Aorta (tissue), 5 donors: ENCODE results near the gene BMP6. TPM values are rescaled to one million over a fixed set of nuclear protein-coding genes. Genes with fewer than 3 reads are reported as not detected.
A peak's percentile ranks its signal among the peaks of the same experiment; 100 is the strongest.

ENCODE experiments used
- ATAC-seq: fragments of 200-7000 bp; cut with Tn5 transposase; one replicate; pipeline ENCODE4 v1.9.1; 2022; ENCODE audit warnings: moderate library complexity; ENCODE audit not compliant: low FRiP score
- DNase-seq, 2 donors: peaks; one replicate each; pipeline ENCODE4 v3.0.0-alpha.2; 2020
- H3K27ac ChIP-seq, 2 donors: one replicate each; pipeline ENCODE4 v1.5.1; 2013; ENCODE audit warnings: low read length in 2 of 2, mild to moderate bottlenecking in 2 of 2, moderate library complexity in 2 of 2, control low read depth in 1 of 2, inconsistent platforms in 1 of 2, low read depth in 1 of 2
- H3K27me3 ChIP-seq, 2 donors: one replicate each; pipeline ENCODE4 v1.6.1; 2013; ENCODE audit warnings: control low read depth in 1 of 2, low read length in 1 of 2, mild to moderate bottlenecking in 1 of 2, moderate library complexity in 1 of 2; ENCODE audit not compliant: insufficient read depth in 2 of 2, control insufficient read depth in 1 of 2
- H3K36me3 ChIP-seq, 2 donors: one replicate each; pipeline ENCODE4 v1.6.1; 2013; ENCODE audit warnings: control low read depth in 1 of 2, low read length in 1 of 2, mild to moderate bottlenecking in 1 of 2; ENCODE audit not compliant: insufficient read depth in 2 of 2, control insufficient read depth in 1 of 2
- H3K4me1 ChIP-seq, 2 donors: one replicate each; pipeline ENCODE4 v1.6.1; 2013; ENCODE audit warnings: low read length in 2 of 2, control low read depth in 1 of 2, mild to moderate bottlenecking in 1 of 2, moderate library complexity in 1 of 2; ENCODE audit not compliant: insufficient read depth in 2 of 2, control insufficient read depth in 1 of 2
- H3K4me3 ChIP-seq, 2 donors: one replicate each; pipeline ENCODE4 v1.5.1; 2013; ENCODE audit warnings: low read length in 2 of 2, control low read depth in 1 of 2, mild to moderate bottlenecking in 1 of 2
- H3K9me3 ChIP-seq: one replicate; pipeline ENCODE4 v1.6.1; 2013; ENCODE audit warnings: mild to moderate bottlenecking, low read length; ENCODE audit not compliant: control insufficient read depth
- WGBS, 2 donors: extraction: QIAGEN DNeasy Blood & Tissue Kit; methylation state at CpG; one replicate each; pipeline ENCODE4 v1.1.7; 2013; 5-methylcytosine and 5-hydroxymethylcytosine counted together
- intact Hi-C, 2 donors: fragments of 100-400 bp; cut with DNase I; formaldehyde crosslinking; loops; one replicate each; pipeline versions ENCODE4 v1.14.2 to v1.15.0; 2022
- polyA plus RNA-seq, 2 donors: library from polyadenylated mRNA; stranded (reverse); fragments of 200-250 nt; gene quantifications; one replicate each; pipeline ENCODE4 v1.2.3, GENCODE V29; 2013
- total RNA-seq, 2 donors: library from RNA; stranded (reverse); fragmentation: NEBNext Ultra II Directional; extraction: Animal tissue kit (Norgen Biotek cat#: 25700); gene quantifications; one replicate each; pipeline ENCODE4 v1.2.1, GENCODE V29; 2021
- donor health status: healthy with polysubstance abuse.
- donor health status: Bipolar disorder and iron deficiency.
- donor health status: DM: no; HTN: no; CAD: no.
- donor health status: DM: no; HTN: no; CAD: no.
- donor health status: DM: yes; HTN: yes; CAD: no.

Gene BMP6
- total and polyA plus RNA-seq, 4 donors = 1.2 to 5.2 (median 4.0) TPM

DNA sequence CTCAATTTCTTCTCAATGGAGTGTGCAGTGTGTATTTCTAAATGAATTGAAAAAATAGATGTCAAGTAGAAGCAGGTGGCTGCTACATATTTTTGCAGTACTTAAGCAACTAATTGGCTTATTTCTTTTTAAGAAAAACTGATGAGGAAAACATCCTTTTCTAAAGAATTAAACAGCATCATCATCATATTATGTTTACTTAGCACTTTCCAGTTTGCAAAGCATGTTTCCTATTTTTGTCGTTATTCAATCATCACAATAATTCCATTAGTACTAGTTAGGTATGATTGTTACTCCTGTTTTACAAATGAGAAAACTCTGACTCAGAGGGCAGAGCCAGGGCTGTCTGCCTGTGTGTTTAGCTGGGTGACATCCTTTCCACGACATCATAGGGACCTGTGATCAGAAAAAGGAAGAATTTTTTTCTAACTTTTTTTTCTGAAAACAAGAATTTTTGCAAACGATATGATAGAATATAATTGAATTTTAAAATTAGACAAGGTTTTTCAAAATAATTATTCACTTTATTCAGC, 22.7 kb upstream of the BMP6 start:
- WGBS, 2 donors = 81 to 85% methylated on average over 3 of the region's 3 CpGs
- H3K27me3 ChIP-seq = no peaks in the 10 kb centered on the region
- intact Hi-C loops = no loop called here
- H3K4me1 ChIP-seq = no peaks in the 10 kb centered on the region
- DNase-seq (no peak), ATAC-seq (no peak)
- H3K9me3 ChIP-seq = no peaks in the 10 kb centered on the region
- H3K4me3 ChIP-seq = no peak overlapping the region
- no peak overlapping the region for H3K27ac ChIP-seq
- no peaks in the 10 kb centered on the region for H3K36me3 ChIP-seq

DNA sequence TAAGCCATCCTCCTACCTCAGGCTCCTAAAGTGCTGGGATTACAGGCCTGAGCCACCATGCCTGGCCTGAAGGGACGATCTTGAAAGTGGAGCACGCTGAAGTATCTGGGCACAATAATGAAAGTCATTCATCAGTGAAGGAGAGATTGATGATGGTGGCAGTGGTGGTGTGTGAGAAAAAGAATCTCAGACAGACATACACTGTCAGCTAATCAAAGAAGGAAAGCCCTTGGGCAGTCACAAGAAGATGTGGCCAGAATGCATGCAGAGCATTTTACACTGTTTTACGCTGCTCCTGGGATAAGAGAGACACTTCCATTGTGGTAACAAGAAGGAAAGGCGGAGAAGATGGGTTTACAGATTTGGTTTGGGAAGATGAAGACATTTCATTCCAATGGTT, 20.4 kb upstream of the BMP6 start:
- peaks cover 1% of the 10 kb centered on the region for H3K9me3 ChIP-seq
- no peak for DNase-seq
- no peaks in the 10 kb centered on the region for H3K4me1 ChIP-seq
- H3K27ac ChIP-seq = no peak overlapping the region
- H3K36me3 ChIP-seq = no peaks in the 10 kb centered on the region
- no peak overlapping the region for H3K4me3 ChIP-seq
- H3K27me3 ChIP-seq = no peaks in the 10 kb centered on the region
- 67 to 83% methylated on average over 4 of the region's 4 CpGs for WGBS, 2 donors
- no peak for ATAC-seq
- intact Hi-C loops = no loop called here

- no peak overlapping the region for H3K4me3 ChIP-seq
- intact Hi-C loops = no loop called here
- no peak for ATAC-seq
- no peaks in the 10 kb centered on the region for H3K36me3 ChIP-seq
- H3K27ac ChIP-seq = no peak overlapping the region
- peaks cover 5% of the 10 kb centered on the region for H3K9me3 ChIP-seq
- no peaks in the 10 kb centered on the region for H3K27me3 ChIP-seq
- WGBS, 2 donors = 69 to 78% methylated on average over 4 of the region's 4 CpGs
- no peaks in the 10 kb centered on the region for H3K4me1 ChIP-seq
- no peak for DNase-seq
These were observed 19.6 kb upstream of the BMP6 start for GRCh38 chr6:7706269-7706668.

DNA sequence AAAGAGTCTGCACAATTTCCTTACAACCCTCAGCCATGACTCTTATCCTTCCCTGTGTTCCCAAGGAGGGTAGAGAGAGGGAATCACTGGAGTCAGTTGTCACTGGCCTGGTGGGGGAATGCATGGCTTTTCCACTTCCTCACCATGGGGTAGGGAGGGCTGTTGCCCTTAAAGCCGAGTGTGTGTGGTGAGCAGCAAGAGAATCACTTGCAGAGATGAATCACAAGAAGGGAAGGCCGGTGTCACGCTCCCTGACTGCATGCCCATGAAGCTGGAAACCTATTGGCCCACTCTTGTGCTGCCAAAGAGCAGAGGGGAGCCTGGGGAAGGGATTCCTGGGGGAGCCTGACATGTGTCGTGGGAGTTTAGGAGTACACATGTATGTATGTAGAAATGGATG, 18.1 kb upstream of the BMP6 start:
- DNase-seq (no peak), ATAC-seq (no peak)
- Histone ChIP-seq H3K36me3 (no peaks in the 10 kb centered on the region), H3K9me3 (peaks cover 5% of the 10 kb centered on the region), H3K27me3 (no peaks in the 10 kb centered on the region), H3K4me3 (no peak overlapping the region), H3K4me1 (no peaks in the 10 kb centered on the region), H3K27ac (no peak overlapping the region)
- intact Hi-C loops = no loop called here
- WGBS, 2 donors = 80 to 87% methylated on average over 4 of the region's 4 CpGs

GRCh38 chr6:7719364-7719850, 6.5 kb upstream of the BMP6 start:
- intact Hi-C loops = no loop called here
- DNase-seq = no peak
- H3K27ac ChIP-seq = no peak overlapping the region
- H3K36me3 ChIP-seq = no peaks in the 10 kb centered on the region
- WGBS, 2 donors = 64 to 70% methylated on average over 6 of the region's 6 CpGs
- no peak for ATAC-seq
- no peaks in the 10 kb centered on the region for H3K4me1 ChIP-seq
- H3K9me3 ChIP-seq = peaks cover 4% of the 10 kb centered on the region
- no peaks in the 10 kb centered on the region for H3K27me3 ChIP-seq
- no peak overlapping the region for H3K4me3 ChIP-seq

DNA sequence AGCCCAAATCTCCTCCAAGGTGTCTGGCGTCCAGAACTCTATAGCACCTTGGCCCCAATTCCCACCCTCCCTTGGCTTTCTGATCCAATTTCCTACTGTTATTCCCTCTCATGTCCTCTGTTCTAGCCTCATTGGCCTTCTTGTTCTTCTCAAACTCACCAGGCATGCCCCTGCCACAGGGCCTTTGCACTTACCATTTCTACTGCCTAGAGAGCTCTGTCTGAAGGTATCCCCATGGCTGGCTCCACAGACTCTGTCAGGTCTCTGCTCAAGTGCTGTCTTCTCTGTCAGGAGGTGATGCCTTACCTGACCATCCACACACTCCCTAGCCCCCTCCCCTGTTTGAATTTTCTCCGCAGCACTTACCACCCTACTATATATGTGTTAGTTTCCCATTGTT, 5.6 kb upstream of the BMP6 start:
- H3K36me3 ChIP-seq = no peaks in the 10 kb centered on the region
- H3K4me1 ChIP-seq = no peaks in the 10 kb centered on the region
- ATAC-seq (no peak), DNase-seq (no peak)
- H3K27ac ChIP-seq = no peak overlapping the region
- intact Hi-C loops = loop anchor here (5.0 to 10.0 kb wide), 3 partner anchors 194 to 342 kb away; partner anchors contain the start of genes BLOC1S5 (in 1 of the 2) and TXNDC5 (in 1 of the 2)
- peaks cover 4% of the 10 kb centered on the region for H3K9me3 ChIP-seq
- H3K4me3 ChIP-seq = no peak overlapping the region
- WGBS, 2 donors = 90 to 100% methylated on average over 2 of the region's 2 CpGs
- H3K27me3 ChIP-seq = no peaks in the 10 kb centered on the region

DNA sequence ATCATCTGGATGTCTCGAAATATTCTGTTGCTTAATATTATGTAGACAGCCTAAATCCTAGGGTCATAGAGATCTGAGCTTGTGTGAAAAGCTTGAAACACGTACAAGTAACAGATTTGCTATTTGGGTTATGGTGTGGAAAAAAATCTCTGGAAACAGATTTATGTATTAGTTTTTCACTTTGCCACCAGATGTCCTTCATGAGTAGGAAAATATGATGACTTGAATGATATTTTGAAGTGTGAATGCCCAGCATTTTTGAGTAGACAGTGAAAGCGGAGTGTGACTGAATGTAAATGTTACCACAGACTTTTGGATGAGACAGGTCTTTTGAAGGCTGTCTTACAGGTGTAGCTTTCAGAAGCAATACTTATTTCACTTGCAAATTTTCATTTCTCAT, 4.2 kb upstream of the BMP6 start:
- no peak overlapping the region for H3K4me3 ChIP-seq
- peaks cover 1% of the 10 kb centered on the region for H3K9me3 ChIP-seq
- no peaks in the 10 kb centered on the region for H3K36me3 ChIP-seq
- intact Hi-C loops = loop anchor here (2.0 to 10.0 kb wide), 4 partner anchors 193 to 341 kb away; partner anchors contain the start of genes BLOC1S5 (in 1 of the 2) and TXNDC5 (in 1 of the 2)
- H3K27ac ChIP-seq = no peak overlapping the region
- 25 to 26% methylated on average over 3 of the region's 3 CpGs for WGBS, 2 donors
- H3K27me3 ChIP-seq = no peaks in the 10 kb centered on the region
- DNase-seq (no peak), ATAC-seq (no peak)
- no peaks in the 10 kb centered on the region for H3K4me1 ChIP-seq

- peak; percentile 80 to 88 for DNase-seq
- 3 to 4% methylated on average over 10 of the region's 10 CpGs for WGBS, 2 donors
These were observed 2.9 kb upstream of the BMP6 start for GRCh38 chr6:7723041-7723447.

DNA sequence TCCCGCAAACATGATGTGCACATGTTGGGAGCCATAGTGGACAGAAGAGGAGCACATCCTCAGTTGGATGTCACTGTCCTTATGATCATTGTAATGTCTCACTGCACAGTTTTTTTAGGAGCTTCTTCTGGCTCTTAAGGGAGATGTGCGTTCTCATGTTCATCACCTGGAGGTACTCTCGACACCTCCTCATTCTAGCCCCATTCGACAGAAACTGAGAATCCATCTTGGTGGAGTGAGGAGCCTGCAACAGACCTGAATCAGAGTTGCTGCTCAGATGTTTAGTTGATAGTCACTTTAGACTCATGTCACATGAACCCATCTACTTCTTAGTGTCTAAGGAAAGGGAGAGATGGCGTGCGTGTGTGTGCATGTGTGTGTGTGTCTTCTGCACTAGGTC, 2.3 kb upstream of the BMP6 start:
- Histone ChIP-seq H3K4me1 (no peaks in the 10 kb centered on the region), H3K4me3 (no peak overlapping the region), H3K27ac (no peak overlapping the region), H3K27me3 (no peaks in the 10 kb centered on the region), H3K36me3 (no peaks in the 10 kb centered on the region), H3K9me3 (peaks cover 1% of the 10 kb centered on the region)
- WGBS, 2 donors = 94% methylated on average over 6 of the region's 6 CpGs
- intact Hi-C loops = loop anchor here (2.0 to 10.0 kb wide), 4 partner anchors 191 to 339 kb away; partner anchors contain the start of genes BLOC1S5 (in 1 of the 2) and TXNDC5 (in 1 of the 2)
- DNase-seq (no peak), ATAC-seq (no peak)

More at GRCh38 chr6:7723041-7723447, 2.9 kb upstream of the BMP6 start:
- peak; percentile 78 for ATAC-seq
- Histone ChIP-seq H3K9me3 (peaks cover 1% of the 10 kb centered on the region), H3K36me3 (no peaks in the 10 kb centered on the region), H3K27ac (no peak overlapping the region), H3K4me3 (no peak overlapping the region), H3K4me1 (no peaks in the 10 kb centered on the region), H3K27me3 (no peaks in the 10 kb centered on the region)
- intact Hi-C loops = loop anchor here (2.0 to 10.0 kb wide), 4 partner anchors 192 to 339 kb away; partner anchors contain the start of genes BLOC1S5 (in 1 of the 2) and TXNDC5 (in 1 of the 2)
